Stimulated activated CD8-positive, alpha-beta memory T cell treated with anti-CD3 and anti-CD28 coated beads, Interleukin-12 subunit alpha, Interleukin-12 subunit beta, amount 100 ng/mL, for 24 hours (primary cell): ENCODE measurements around the gene MAPKAPK3.

Experiments used
- DNase-seq: peaks from one replicate; pipeline ENCODE4 v3.0.0-alpha.2; 2020; ENCODE audit errors: extremely low read depth

MAPKAPK3 gene

GRCh38 chr3:50627407-50628051 is 10.6 kb downstream of the MAPKAPK3 start:
- no peak for DNase-seq

- DNase-seq: no peak
Measured at GRCh38 chr3:50628601-50629000, 11.7 kb downstream of the MAPKAPK3 start.

- DNase-seq: no peak
Measured at GRCh38 chr3:50630394-50630793, 13.4 kb downstream of the MAPKAPK3 start.

GRCh38 chr3:50630877-50631276 is 13.9 kb downstream of the MAPKAPK3 start:
- no peak for DNase-seq

- DNase-seq: no peak
Measured at GRCh38 chr3:50632450-50632849, 15.5 kb downstream of the MAPKAPK3 start.

- no peak for DNase-seq
Measured at GRCh38 chr3:50633230-50633790, 16.4 kb downstream of the MAPKAPK3 start.

GRCh38 chr3:50635066-50635465 is 18.1 kb downstream of the MAPKAPK3 start:
- DNase-seq: no peak

GRCh38 chr3:50637011-50637410 is 20.1 kb downstream of the MAPKAPK3 start:
- DNase-seq: no peak

- no peak for DNase-seq
Measured at GRCh38 chr3:50637945-50638344, 21.0 kb downstream of the MAPKAPK3 start.

- DNase-seq: no peak
Measured at GRCh38 chr3:50639055-50639494, 22.1 kb downstream of the MAPKAPK3 start.

- DNase-seq: no peak
Measured at GRCh38 chr3:50642382-50642781, 25.4 kb downstream of the MAPKAPK3 start.

GRCh38 chr3:50644561-50644960 is 27.6 kb downstream of the MAPKAPK3 start:
- DNase-seq: no peak

GRCh38 chr3:50645378-50645777 is 28.4 kb downstream of the MAPKAPK3 start:
- DNase-seq: no peak

GRCh38 chr3:50648313-50648712 is 31.4 kb downstream of the MAPKAPK3 start:
- no peak for DNase-seq

GRCh38 chr3:50648944-50649343 is 32.0 kb downstream of the MAPKAPK3 start:
- no peak for DNase-seq

- DNase-seq: no peak
Measured at GRCh38 chr3:50649451-50649931, 32.5 kb downstream of the MAPKAPK3 start.

GRCh38 chr3:50650018-50650417 is 33.1 kb downstream of the MAPKAPK3 start:
- DNase-seq: no peak

- DNase-seq: no peak
Measured at GRCh38 chr3:50651445-50651844, 34.5 kb downstream of the MAPKAPK3 start.

- DNase-seq: no peak
Measured at GRCh38 chr3:50651920-50652529, 35.1 kb downstream of the MAPKAPK3 start.

GRCh38 chr3:50652709-50653108 is 35.8 kb downstream of the MAPKAPK3 start:
- no peak for DNase-seq

GRCh38 chr3:50653937-50654595 is 37.1 kb downstream of the MAPKAPK3 start:
- no peak for DNase-seq

GRCh38 chr3:50655009-50655830 is 38.3 kb downstream of the MAPKAPK3 start:
- DNase-seq: no peak
